Esophagus muscularis mucosa (tissue), 4 donors: Measurements from ENCODE around the gene KHDRBS2. TPM values are rescaled to one million over a fixed set of nuclear protein-coding genes. Genes with fewer than 3 reads are reported as not detected.

Source experiments
- DNase-seq: peaks from one replicate; pipeline ENCODE4 v3.0.0-alpha.2; 2017; ENCODE audit errors: extremely low spot score
- H3K27ac ChIP-seq, 4 donors: fragments of 200-600 bp; sonication (generic); replicated peaks in 1 of 4; 1 replicate in 3 of 4; 2 replicates in 1 of 4; pipeline ENCODE4 v1.5.1; 2016 to 2019; ENCODE audit warnings: mild to moderate bottlenecking in 1 of 4
- H3K27me3 ChIP-seq, 4 donors: fragments of 200-600 bp; sonication (generic); one replicate each; pipeline versions ENCODE4 v1.5.1 to v1.6.0; 2016 to 2019
- H3K36me3 ChIP-seq, 4 donors: fragments of 200-600 bp; sonication (generic); one replicate each; pipeline ENCODE4 v1.5.1; 2016 to 2019
- H3K4me1 ChIP-seq, 4 donors: fragments of 200-600 bp; sonication (generic); one replicate each; pipeline ENCODE4 v1.5.1; 2016 to 2019
- H3K4me3 ChIP-seq, 4 donors: fragments of 200-600 bp; sonication (generic); 1 replicate in 2 of 4; 2 replicates in 2 of 4; pipeline ENCODE4 v1.5.1; 2016 to 2019; ENCODE audit warnings: mild to moderate bottlenecking in 4 of 4, moderate library complexity in 1 of 4
- H3K9me3 ChIP-seq, 4 donors: fragments of 200-600 bp; sonication (generic); 1 replicate in 3 of 4; 2 replicates in 1 of 4; pipeline ENCODE4 v1.5.1; 2016 to 2019
- EP300 ChIP-seq: sonication (generic); formaldehyde crosslinking; IDR thresholded peaks from one replicate; pipeline ENCODE4 v1.6.1; 2017; ENCODE audit warnings: antibody characterized with exemption
- POLR2A ChIP-seq: fragments of 450-650 bp; IDR thresholded peaks from one replicate; pipeline ENCODE4 v1.6.1; 2017; ENCODE audit warnings: antibody characterized with exemption, moderate library complexity, mild to moderate bottlenecking, low read depth
- POLR2AphosphoS5 ChIP-seq, 2 donors: sonication (generic); formaldehyde crosslinking; IDR thresholded peaks; one replicate each; pipeline ENCODE4 v1.6.1; 2017; ENCODE audit warnings: antibody characterized with exemption in 2 of 2
- WGBS: methylation state at CpG from one replicate; pipeline ENCODE4 v1.1.5; 2018; 5-methylcytosine and 5-hydroxymethylcytosine counted together
- intact Hi-C: fragments of 100-400 bp; cut with DNase I; formaldehyde crosslinking; loops from one replicate; pipeline ENCODE4 v1.15.1; 2023
- total RNA-seq, 4 donors: library from RNA; depleted of rRNA; stranded (reverse); fragments of >200 nt; gene quantifications; one replicate each; pipeline versions ENCODE4 v1.1.0 to v1.2.1, GENCODE V29; 2016
- TF ChIP-seq, protein P1 (sequence below), 3 experiments: fragments of 200-600 bp in 2 of 3; fragments of 450-650 bp in 1 of 3; sonication (generic) in 2 of 3; IDR thresholded peaks; one replicate each; pipeline ENCODE4 v1.5.1; 2017 to 2019; ENCODE audit warnings: antibody characterized with exemption in 3 of 3, mild to moderate bottlenecking in 2 of 3, moderate library complexity in 1 of 3

KHDRBS2 gene
- 1 to 10 TPM in 1 of 4 donors, under 1 TPM in 2, not detected in 1; 0.17 to 1.7 (median 0.32) TPM for total RNA-seq

DNA sequence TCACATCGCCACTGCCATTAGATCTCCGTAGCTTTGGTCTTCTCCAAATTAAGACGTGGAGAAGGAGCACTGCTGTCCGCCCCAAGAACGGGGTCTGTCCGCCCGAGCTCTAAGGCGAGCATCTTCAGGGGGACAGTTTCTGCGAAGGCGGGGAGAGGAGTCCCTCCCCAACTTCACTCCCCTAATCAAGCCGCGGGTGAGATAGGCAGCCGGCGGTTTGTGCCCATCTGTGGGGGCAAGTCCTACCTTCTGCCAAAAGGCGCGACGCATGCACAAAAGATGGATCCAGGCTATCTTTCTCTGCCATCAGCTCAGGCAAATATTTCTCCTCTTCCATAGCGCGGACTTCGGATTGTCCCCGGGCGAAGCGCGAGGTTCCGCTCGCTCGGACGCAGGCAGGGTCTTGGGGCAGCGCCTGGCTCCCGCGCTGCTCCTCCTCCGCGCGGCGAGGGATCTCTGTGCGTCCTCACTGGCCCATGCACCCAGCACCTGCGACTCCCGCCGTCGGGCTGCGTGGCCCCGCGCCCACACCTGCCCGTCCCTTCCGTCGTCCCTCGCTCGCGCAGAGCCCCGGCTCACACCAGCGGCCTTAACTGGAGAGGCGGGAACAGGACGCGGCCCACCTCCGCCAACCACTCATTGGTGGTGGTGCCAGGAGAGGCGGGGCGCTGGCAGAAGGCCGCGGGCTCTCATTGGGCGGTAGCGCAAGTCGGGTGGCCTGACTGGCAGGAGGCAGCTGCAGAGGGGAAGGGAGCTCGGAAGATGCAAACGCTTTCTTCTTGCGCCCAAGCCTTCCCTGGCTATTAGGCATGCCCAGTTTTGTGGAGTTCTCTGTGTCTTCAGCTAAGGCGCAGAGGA, at the start of gene KHDRBS2:
Gene KHDRBS2, minus strand, starts transcription at position 614 of the 858 bp plus-strand sequence.
- Histone ChIP-seq H3K9me3 (no peaks in the 10 kb centered on the region), H3K27me3 (peaks cover 0 to 21% (median 5%) of the 10 kb centered on the region in 4 donors), H3K4me1 (peaks cover 0 to 16% (median 15%) of the 10 kb centered on the region in 4 donors), H3K36me3 (no peaks in the 10 kb centered on the region), H3K4me3 (peak within 1 kb of the TSS; percentile 45 to 63 (median 54)), H3K27ac (peak within 1 kb of the TSS in 1 of 4 donors; percentile 25)
- intact Hi-C loops = no loop called here
- TF ChIP-seq POLR2A = no peak
- TF ChIP-seq POLR2AphosphoS5 (IDR thresholded peaks at IDR 0.05) = peak in 1 of 2 donors; percentile 30
- TF ChIP-seq, protein P1, sequence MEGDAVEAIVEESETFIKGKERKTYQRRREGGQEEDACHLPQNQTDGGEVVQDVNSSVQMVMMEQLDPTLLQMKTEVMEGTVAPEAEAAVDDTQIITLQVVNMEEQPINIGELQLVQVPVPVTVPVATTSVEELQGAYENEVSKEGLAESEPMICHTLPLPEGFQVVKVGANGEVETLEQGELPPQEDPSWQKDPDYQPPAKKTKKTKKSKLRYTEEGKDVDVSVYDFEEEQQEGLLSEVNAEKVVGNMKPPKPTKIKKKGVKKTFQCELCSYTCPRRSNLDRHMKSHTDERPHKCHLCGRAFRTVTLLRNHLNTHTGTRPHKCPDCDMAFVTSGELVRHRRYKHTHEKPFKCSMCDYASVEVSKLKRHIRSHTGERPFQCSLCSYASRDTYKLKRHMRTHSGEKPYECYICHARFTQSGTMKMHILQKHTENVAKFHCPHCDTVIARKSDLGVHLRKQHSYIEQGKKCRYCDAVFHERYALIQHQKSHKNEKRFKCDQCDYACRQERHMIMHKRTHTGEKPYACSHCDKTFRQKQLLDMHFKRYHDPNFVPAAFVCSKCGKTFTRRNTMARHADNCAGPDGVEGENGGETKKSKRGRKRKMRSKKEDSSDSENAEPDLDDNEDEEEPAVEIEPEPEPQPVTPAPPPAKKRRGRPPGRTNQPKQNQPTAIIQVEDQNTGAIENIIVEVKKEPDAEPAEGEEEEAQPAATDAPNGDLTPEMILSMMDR (IDR thresholded peaks at IDR 0.05) = no peak
- 3% methylated on average over 64 of the region's 66 CpGs for WGBS
- DNase-seq = peak; percentile 93

DNA sequence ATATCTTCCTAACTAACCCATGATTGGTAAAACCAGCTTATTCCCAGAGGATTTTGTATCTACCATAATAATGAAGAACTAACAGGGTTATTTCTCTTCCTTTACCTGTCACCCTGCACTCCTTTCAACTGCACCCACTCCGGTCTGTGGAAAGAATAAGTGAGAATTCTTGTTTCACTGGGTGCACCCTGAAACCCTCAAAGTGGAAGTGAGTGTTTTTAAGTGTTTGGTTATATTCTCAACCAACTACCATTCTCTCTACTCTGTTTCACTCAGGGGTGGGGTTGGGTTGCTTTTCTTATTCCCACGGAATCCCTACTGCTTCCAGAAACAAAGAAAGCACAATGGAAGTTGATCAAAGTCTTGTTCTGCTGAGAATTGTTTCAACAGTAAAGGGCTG, 42.6 kb upstream of the KHDRBS2 start:
- no peak for TF ChIP-seq EP300
- no peak for TF ChIP-seq POLR2A
- no peak for TF ChIP-seq POLR2AphosphoS5 (IDR thresholded peaks at IDR 0.05)
- TF ChIP-seq, protein P1 (IDR thresholded peaks at IDR 0.05) = no peak
- Histone ChIP-seq H3K27me3 (no peaks in the 10 kb centered on the region), H3K27ac (no peak overlapping the region), H3K4me3 (no peak overlapping the region), H3K4me1 (peaks cover 0 to 29% (median 16%) of the 10 kb centered on the region in 4 donors), H3K36me3 (no peaks in the 10 kb centered on the region), H3K9me3 (no peaks in the 10 kb centered on the region)
- 83% methylated on average over 2 of the region's 2 CpGs for WGBS
- intact Hi-C loops = no loop called here
- no peak for DNase-seq

DNA sequence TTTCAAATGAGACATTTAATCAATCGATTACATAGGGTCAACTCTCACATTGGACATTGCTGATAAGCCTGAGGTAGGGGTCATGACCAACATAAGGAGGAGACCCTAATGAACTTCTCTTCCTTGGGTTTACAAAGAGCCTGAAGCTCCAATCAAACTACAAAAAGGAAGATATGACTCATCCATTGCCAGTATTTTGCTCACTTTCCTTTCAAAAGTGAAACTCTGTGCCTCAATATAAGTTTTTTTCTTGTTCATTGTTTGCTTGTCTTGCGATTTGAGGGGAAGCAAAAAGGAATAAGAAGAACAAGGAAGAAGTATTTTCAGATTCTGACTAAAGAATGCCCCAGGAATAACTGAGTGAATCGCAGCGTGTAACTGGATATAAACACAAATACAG, 38.8 kb upstream of the KHDRBS2 start:
- H3K4me3 ChIP-seq = no peak overlapping the region
- TF ChIP-seq POLR2A (no peak), POLR2AphosphoS5 (IDR thresholded peaks at IDR 0.05) (no peak), EP300 (no peak)
- TF ChIP-seq, protein P1 (IDR thresholded peaks at IDR 0.05) = no peak
- H3K27ac ChIP-seq = no peak overlapping the region
- no peaks in the 10 kb centered on the region for H3K27me3 ChIP-seq
- no peaks in the 10 kb centered on the region for H3K9me3 ChIP-seq
- intact Hi-C loops = no loop called here
- no peak for DNase-seq
- H3K4me1 ChIP-seq = peaks cover 0 to 29% (median 16%) of the 10 kb centered on the region in 4 donors
- no peaks in the 10 kb centered on the region for H3K36me3 ChIP-seq
- WGBS = 55% methylated on average over 4 of the region's 4 CpGs

DNA sequence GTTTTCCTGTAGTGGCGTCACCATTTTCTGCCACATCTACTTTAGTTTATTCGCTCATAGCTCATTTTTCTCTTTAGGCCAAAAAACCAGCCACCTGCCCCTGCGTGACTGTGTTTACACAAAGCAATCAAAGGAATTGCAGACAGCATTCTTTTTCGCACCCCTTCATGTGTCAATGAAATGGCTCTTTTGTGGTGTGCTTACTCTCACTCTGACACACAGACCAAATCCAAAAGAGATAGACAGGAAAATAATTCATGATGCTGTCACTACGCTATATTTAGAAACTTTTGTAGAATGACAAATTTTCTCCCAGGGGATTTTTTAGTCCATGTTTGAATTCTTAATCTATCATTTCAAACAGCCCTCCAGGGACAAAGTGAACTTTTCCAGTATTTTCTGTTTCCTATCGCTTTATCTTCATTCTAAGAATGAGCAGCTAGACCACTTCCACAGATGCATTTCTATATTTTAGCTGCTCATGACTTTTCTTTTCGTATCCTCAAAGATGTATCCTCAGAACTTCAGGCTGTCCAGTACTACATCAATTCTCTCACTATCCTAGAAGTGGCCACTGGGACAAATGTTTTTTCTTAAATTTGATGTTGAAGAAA, 37.9 kb upstream of the KHDRBS2 start:
- no peak for DNase-seq
- H3K27me3 ChIP-seq = no peaks in the 10 kb centered on the region
- peaks cover 0 to 29% (median 16%) of the 10 kb centered on the region in 4 donors for H3K4me1 ChIP-seq
- H3K36me3 ChIP-seq = no peaks in the 10 kb centered on the region
- TF ChIP-seq, protein P1 (IDR thresholded peaks at IDR 0.05) = no peak
- TF ChIP-seq EP300 = no peak
- TF ChIP-seq POLR2AphosphoS5 (IDR thresholded peaks at IDR 0.05) = no peak
- no peak for TF ChIP-seq POLR2A
- H3K27ac ChIP-seq = no peak overlapping the region
- WGBS = 59% methylated on average over 7 of the region's 7 CpGs
- H3K4me3 ChIP-seq = no peak overlapping the region
- H3K9me3 ChIP-seq = no peaks in the 10 kb centered on the region
- intact Hi-C loops = no loop called here
